T-helper 2 cell treated with Interferon-gamma antibody and Interleukin-4, amounts not matched to agents 100 ng/mL and 5 ng/mL, for 36 hours (primary cell): Measurements from ENCODE around the gene EXT2. TPM values are rescaled to one million over a fixed set of nuclear protein-coding genes. Genes with fewer than 3 reads are reported as not detected.

ENCODE experiments used
- intact Hi-C: fragments of 100-400 bp; cut with micrococcal nuclease; formaldehyde crosslinking; loops from one replicate; pipeline ENCODE4 v1.15.1; 2023
- total RNA-seq: library from RNA; stranded (reverse); gene quantifications from 2 replicates; pipeline ENCODE4 v1.2.3, GENCODE V29; 2022

EXT2 gene
- total RNA-seq, 1 donor from 2014 or later, result 27.5 TPM

GRCh38 chr11:44235765-44236201 lies 140.3 kb downstream of the EXT2 start:
- intact Hi-C loops, result no loop called here

- intact Hi-C loops, result no loop called here
These were observed 140.8 kb downstream of the EXT2 start for GRCh38 chr11:44236296-44236695.

- intact Hi-C loops, result no loop called here
These were observed 141.7 kb downstream of the EXT2 start for GRCh38 chr11:44237156-44237555.

- intact Hi-C loops, result no loop called here
These were observed 146.4 kb downstream of the EXT2 start for GRCh38 chr11:44241851-44242250.

- intact Hi-C loops, result no loop called here
These were observed 147.6 kb downstream of the EXT2 start for GRCh38 chr11:44243086-44243485.

GRCh38 chr11:44243595-44244343 lies 148.3 kb downstream of the EXT2 start:
- intact Hi-C loops, result no loop called here

- intact Hi-C loops, result no loop called here
These were observed 149.3 kb downstream of the EXT2 start for GRCh38 chr11:44244639-44245310.

GRCh38 chr11:44246726-44247125 lies 151.2 kb downstream of the EXT2 start:
- intact Hi-C loops, result no loop called here

GRCh38 chr11:44247508-44247907 lies 152.0 kb downstream of the EXT2 start:
- intact Hi-C loops, result no loop called here

GRCh38 chr11:44248109-44248508 lies 152.6 kb downstream of the EXT2 start:
- intact Hi-C loops, result no loop called here

- intact Hi-C loops, result no loop called here
These were observed 154.9 kb downstream of the EXT2 start for GRCh38 chr11:44250421-44250820.

GRCh38 chr11:44252999-44253602 lies 157.6 kb downstream of the EXT2 start:
- intact Hi-C loops, result no loop called here

GRCh38 chr11:44255406-44256071 lies 160.1 kb downstream of the EXT2 start:
- intact Hi-C loops, result no loop called here

- intact Hi-C loops, result no loop called here
These were observed 161.3 kb downstream of the EXT2 start for GRCh38 chr11:44256673-44257291.

GRCh38 chr11:44257338-44258189 lies 162.1 kb downstream of the EXT2 start:
- intact Hi-C loops, result no loop called here

- intact Hi-C loops, result no loop called here
These were observed 162.7 kb downstream of the EXT2 start for GRCh38 chr11:44258190-44258489.

GRCh38 chr11:44258839-44259420 lies 163.5 kb downstream of the EXT2 start:
- intact Hi-C loops, result no loop called here

- intact Hi-C loops, result no loop called here
These were observed 164.6 kb downstream of the EXT2 start for GRCh38 chr11:44260081-44260480.

- intact Hi-C loops, result no loop called here
These were observed 166.5 kb downstream of the EXT2 start for GRCh38 chr11:44261800-44262591.
